GM12878 (cell line): ENCODE results near the gene KCTD2. TPM values are rescaled to one million over a fixed set of nuclear protein-coding genes. Genes with fewer than 3 reads are reported as not detected.

Experiments
- CEBPB ChIP-seq, 2 experiments: fragments of 150-350 bp in 1 of 2; IDR thresholded peaks; 2 replicates each; pipeline ENCODE4 v1.6.1; 2012 to 2014; ENCODE audit warnings: low read depth in 2 of 2, low read length in 2 of 2, borderline replicate concordance in 1 of 2, inconsistent platforms in 1 of 2
- CHD4 ChIP-seq: fragments of 200-600 bp; sonication (generic); IDR thresholded peaks from 2 replicates; pipeline ENCODE4 v1.6.1; 2016; ENCODE audit warnings: mild to moderate bottlenecking
- E2F8 ChIP-seq: fragments of 450-650 bp; IDR thresholded peaks from 2 replicates; pipeline ENCODE4 v1.6.1; 2018; ENCODE audit warnings: mild to moderate bottlenecking, low read depth, moderate library complexity; ENCODE audit not compliant: partially characterized antibody
- EP300 ChIP-seq, 2 experiments: fragments of 150-350 bp in 1 of 2; IDR thresholded peaks; 2 replicates each; pipeline ENCODE4 v1.6.1; 2011 to 2012; ENCODE audit warnings: low read depth in 2 of 2, low read length in 2 of 2, borderline replicate concordance in 1 of 2, improper control_type of control experiment in 1 of 2, inconsistent platforms in 1 of 2; ENCODE audit not compliant: control insufficient read depth in 1 of 2
- ETV6 ChIP-seq, 2 experiments: fragments of 450-650 bp in 1 of 2; IDR thresholded peaks in 1 of 2; conservative IDR thresholded peaks in 1 of 2; 2 replicates each; pipeline ENCODE4 v1.6.1; 2014; ENCODE audit warnings: antibody characterized with exemption in 1 of 2, borderline replicate concordance in 1 of 2, low read depth in 1 of 2, mild to moderate bottlenecking in 1 of 2, moderate library complexity in 1 of 2
- GATAD2B ChIP-seq: fragments of 450-650 bp; conservative IDR thresholded peaks from 2 replicates; pipeline ENCODE4 v1.6.1; 2017; ENCODE audit warnings: low read depth, mild to moderate bottlenecking, moderate library complexity
- HDAC6 ChIP-seq: fragments of 200-600 bp; sonication (generic); IDR thresholded peaks from one replicate; pipeline ENCODE4 v1.8.0; 2017; ENCODE audit warnings: antibody characterized with exemption; ENCODE audit not compliant: unreplicated experiment
- HDGF ChIP-seq: fragments of 450-650 bp; IDR thresholded peaks from 2 replicates; pipeline ENCODE4 v1.6.1; 2016; ENCODE audit warnings: antibody characterized with exemption
- IKZF1 ChIP-seq: fragments of 450-650 bp; conservative IDR thresholded peaks from 2 replicates; pipeline ENCODE4 v1.6.1; 2017; ENCODE audit warnings: antibody characterized with exemption, mild to moderate bottlenecking
- MYC ChIP-seq: IDR thresholded peaks from 2 replicates; pipeline ENCODE4 v1.6.1; 2011; ENCODE audit warnings: mild to moderate bottlenecking, low read length, moderate library complexity, inconsistent platforms; ENCODE audit not compliant: insufficient read depth, insufficient replicate concordance, insufficient read length, severe bottlenecking
- NFYA ChIP-seq: IDR thresholded peaks from 2 replicates; pipeline ENCODE4 v1.6.1; 2011; ENCODE audit warnings: low read depth, mild to moderate bottlenecking, low read length, improper control_type of control experiment, borderline replicate concordance
- NFYB ChIP-seq: IDR thresholded peaks from 2 replicates; pipeline ENCODE4 v1.6.1; 2011; ENCODE audit warnings: low read depth, mild to moderate bottlenecking, low read length, improper control_type of control experiment, moderate library complexity; ENCODE audit not compliant: insufficient read depth
- PAX5 ChIP-seq: IDR thresholded peaks from 2 replicates; pipeline ENCODE4 v1.6.1; 2011; ENCODE audit warnings: low read depth, low read length, borderline replicate concordance
- PML ChIP-seq: IDR thresholded peaks from 2 replicates; pipeline ENCODE4 v1.6.1; 2012; ENCODE audit warnings: low read length, inconsistent platforms
- RB1 ChIP-seq: fragments of 450-650 bp; formaldehyde crosslinking; IDR thresholded peaks from 2 replicates; pipeline ENCODE4 v1.6.1; 2017; ENCODE audit warnings: mild to moderate bottlenecking, borderline replicate concordance
- RCOR1 ChIP-seq: conservative IDR thresholded peaks from 2 replicates; pipeline ENCODE4 v1.6.1; 2012; ENCODE audit warnings: low read depth, low read length, improper control_type of control experiment
- RELA ChIP-seq: fragments of 450-650 bp; IDR thresholded peaks from 2 replicates; pipeline ENCODE4 v1.8.0; 2014; ENCODE audit warnings: borderline replicate concordance; ENCODE audit not compliant: partially characterized antibody
- RELB ChIP-seq: fragments of 450-650 bp; IDR thresholded peaks from 2 replicates; pipeline ENCODE4 v1.6.1; 2017; ENCODE audit warnings: low read depth, mild to moderate bottlenecking, moderate library complexity
- SMAD1 ChIP-seq: fragments of 450-650 bp; IDR thresholded peaks from 2 replicates; pipeline ENCODE4 v1.6.1; 2018; ENCODE audit warnings: mild to moderate bottlenecking, low read depth; ENCODE audit not compliant: partially characterized antibody
- SMARCA5 ChIP-seq: fragments of 450-650 bp; IDR thresholded peaks from 2 replicates; pipeline ENCODE4 v1.6.1; 2017; ENCODE audit warnings: mild to moderate bottlenecking
- SP1 ChIP-seq: IDR thresholded peaks from one replicate; pipeline ENCODE4 v1.6.1; 2011; ENCODE audit warnings: low read depth, low read length
- TCF12 ChIP-seq: IDR thresholded peaks from 2 replicates; pipeline ENCODE4 v1.6.1; 2011; ENCODE audit warnings: low read depth, mild to moderate bottlenecking, low read length
- ZZZ3 ChIP-seq: IDR thresholded peaks from 2 replicates; pipeline ENCODE4 v1.6.1; 2011; ENCODE audit warnings: low read depth; ENCODE audit not compliant: control insufficient read depth, insufficient read length
- polyA plus RNA-seq, 11 experiments: library from polyadenylated mRNA; depleted of rRNA in 4 of 11; unstranded in 6 of 11; stranded (reverse) in 5 of 11; fragments of >200 nt; fragmentation: Nextera tagmentation in 4 of 11; fragmentation: Illumina TruSeq in 1 of 11; extraction: Ambion mirVana in 4 of 11; extraction: Trizol in 1 of 11; gene quantifications; 1 replicate in 1 of 11; 2 replicates in 10 of 11; pipeline versions ENCODE4 v1.2.1 to v1.2.3, GENCODE V29; 2011 to 2016; ENCODE audit warnings: inconsistent platforms in 2 of 11, missing spikeins in 2 of 11, low read depth in 1 of 11
- total RNA-seq, 4 experiments: library from RNA; depleted of rRNA in 3 of 4; stranded (reverse); fragments of >200 nt in 3 of 4; fragmentation: Illumina TruSeq in 1 of 4; extraction: Trizol in 1 of 4; gene quantifications; 2 replicates each; pipeline versions ENCODE4 v1.2.1 to v1.2.3, GENCODE V29; 2013 to 2021

KCTD2 gene
- total and polyA plus RNA-seq, 10 of the 15 experiments (the other 5 are each of a cell fraction or from before 2014, with no cell fraction given), result 1.5 to 27.5 (median 13.7) TPM

GRCh38 chr17:75046407-75047289 lies at the start of gene KCTD2, which contains the start of gene ATP5PD (continued):
- no peak; the same call in 1 of the 2 replicates for TF ChIP-seq PAX5
- TF ChIP-seq ETV6 (conservative IDR thresholded peaks at IDR 0.05 in 1 of 2, IDR thresholded peaks at IDR 0.05 in 1 of 2; ENCODE audit: borderline replicate concordance in 1 of 2, low read depth in 1 of 2), result no peak
- TF ChIP-seq SP1, result peak; percentile 96
- TF ChIP-seq NFYB, result peak; percentile 95
- TF ChIP-seq HDAC6, result no peak
- TF ChIP-seq TCF12, result peak; percentile 56; the same call in 1 of the 2 replicates
- peak; percentile 75 for TF ChIP-seq PML
- peak; percentile 68 for TF ChIP-seq RELB
- TF ChIP-seq NFYA, result peak; percentile 58; the same call in 1 of the 2 replicates
- TF ChIP-seq CHD4, result no peak
- no peak for TF ChIP-seq SMARCA5
- TF ChIP-seq MYC, result no peak
- peak; percentile 55; the same call in 1 of the 2 replicates for TF ChIP-seq RB1
- no peak for TF ChIP-seq E2F8
- TF ChIP-seq IKZF1, result peak; percentile 68
- TF ChIP-seq HDGF, result peak; percentile 95
- TF ChIP-seq CEBPB (IDR thresholded peaks at IDR 0.05; ENCODE audit: borderline replicate concordance in 1 of 2, low read depth in 2 of 2, low read length in 2 of 2), result no peak
- TF ChIP-seq RELA, result peak; percentile 54
- no peak for TF ChIP-seq EP300 (IDR thresholded peaks at IDR 0.05; ENCODE audit: borderline replicate concordance in 1 of 2, control insufficient read depth in 1 of 2, low read depth in 2 of 2, low read length in 2 of 2)
- TF ChIP-seq RCOR1, result no peak
- TF ChIP-seq ZZZ3, result no peak
- TF ChIP-seq SMAD1, result peak; percentile 75
- TF ChIP-seq GATAD2B, result peak; percentile 71; the same call in 1 of the 2 replicates
